ENCODE data around the gene NLRC3.
"Not testable (repeated sequence)": the region's sequence is repeated elsewhere in the genome, so short reads cannot be mapped to it uniquely, and the experiment has no call there.

The NLRC3 gene

DNA sequence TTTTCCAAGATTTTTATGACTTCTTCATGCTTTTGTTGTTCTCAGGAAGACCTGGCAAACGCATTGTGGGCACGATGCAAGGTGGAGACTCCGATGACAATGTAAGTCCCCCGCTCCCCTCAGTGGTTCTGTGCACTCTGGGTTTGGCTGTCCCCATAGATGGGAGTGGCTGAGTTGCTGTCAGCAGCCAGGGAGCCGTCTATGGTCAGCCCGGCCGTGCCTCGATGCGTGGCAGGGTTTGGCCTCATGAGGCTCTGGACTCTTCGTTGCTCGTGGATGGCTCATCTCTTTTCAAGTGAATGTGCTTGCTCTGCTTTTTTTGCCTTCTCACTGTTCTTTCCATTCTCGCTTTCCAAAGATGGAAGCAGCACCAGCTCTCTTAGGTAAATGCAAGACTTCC lies 44.5 kb downstream of the NLRC3 start:
- Histone ChIP-seq H3K36me3 (ENCODE audit: control insufficient read depth, insufficient read depth, low read length) (peaks cover 8% of the 10 kb centered on the region), H3K9me3 (ENCODE audit: control insufficient read depth, insufficient read depth, low read length) (no peaks in the 10 kb centered on the region)
- no CpG with 5 or more reads among the region's 12 CpGs for WGBS (ENCODE audit: insufficient coverage, insufficient read length)

DNA sequence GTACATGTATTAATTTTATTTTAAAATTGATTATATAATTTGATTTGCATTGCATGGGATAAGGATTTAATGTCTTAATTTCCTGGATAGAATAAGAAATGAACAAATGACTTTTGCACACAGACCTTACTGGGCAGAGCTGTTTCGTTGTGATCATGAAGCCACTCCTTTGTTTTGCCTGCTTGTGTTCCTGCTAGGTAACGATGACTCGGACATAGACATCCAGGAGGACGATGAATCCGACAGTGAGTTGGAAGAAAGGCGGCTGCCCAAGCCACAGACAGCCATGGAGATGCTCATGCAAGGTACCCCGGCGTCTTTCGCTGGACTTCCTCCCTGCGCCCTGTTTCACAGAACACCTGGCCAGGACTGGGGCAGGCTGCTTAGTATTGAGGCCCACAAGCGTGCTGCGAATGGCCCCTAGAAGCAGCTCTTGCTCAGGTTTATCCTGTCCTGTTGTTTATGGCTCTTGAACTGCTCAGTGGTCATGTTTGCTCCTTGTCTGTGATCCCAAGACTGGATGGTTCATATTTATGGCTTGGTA lies 46.8 kb downstream of the NLRC3 start:
- no peak overlapping the region for H3K4me3 ChIP-seq (ENCODE audit: low read length)
- no peak overlapping the region for H3K27ac ChIP-seq (ENCODE audit: low read length)
- H3K27me3 ChIP-seq (ENCODE audit: control insufficient read depth, insufficient read depth, low read length): no peaks in the 10 kb centered on the region
- no peak for DNase-seq (ENCODE audit: low read depth, low spot score)
- no peaks in the 10 kb centered on the region for H3K9me3 ChIP-seq (ENCODE audit: control insufficient read depth, insufficient read depth, low read length)
- no peaks in the 10 kb centered on the region for H3K4me1 ChIP-seq (ENCODE audit: control insufficient read depth, insufficient read depth, low read length)
- WGBS (ENCODE audit: insufficient coverage, insufficient read length): no CpG with 5 or more reads among the region's 12 CpGs
- peaks cover 8% of the 10 kb centered on the region for H3K36me3 ChIP-seq (ENCODE audit: control insufficient read depth, insufficient read depth, low read length)

More for the DNA sequence above, 44.5 kb downstream of the NLRC3 start:
- DNase-seq (ENCODE audit: low read depth, low spot score): no peak
- H3K4me1 ChIP-seq (ENCODE audit: control insufficient read depth, insufficient read depth, low read length): no peaks in the 10 kb centered on the region
- H3K27ac ChIP-seq (ENCODE audit: low read length): no peak overlapping the region
- H3K27me3 ChIP-seq (ENCODE audit: control insufficient read depth, insufficient read depth, low read length): no peaks in the 10 kb centered on the region
- H3K4me3 ChIP-seq (ENCODE audit: low read length): no peak overlapping the region

DNA sequence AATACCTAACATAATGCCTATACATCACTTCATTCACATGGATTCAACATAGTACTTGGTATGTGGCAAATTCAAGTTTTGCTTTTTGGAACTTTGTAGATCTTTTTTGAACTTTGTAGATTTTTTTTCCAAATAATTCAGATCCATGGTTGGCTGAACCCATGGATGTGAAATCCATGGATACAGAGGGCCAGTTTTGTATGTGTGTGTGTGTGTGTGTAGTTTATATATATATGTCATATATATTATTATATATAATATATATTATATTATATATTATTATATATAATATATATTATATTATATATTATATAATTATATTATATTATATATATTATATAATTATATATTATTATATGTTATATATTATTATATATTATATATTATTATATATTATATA lies 48.0 kb downstream of the NLRC3 start:
- no peaks in the 10 kb centered on the region for H3K4me1 ChIP-seq (ENCODE audit: control insufficient read depth, insufficient read depth, low read length)
- no peaks in the 10 kb centered on the region for H3K27me3 ChIP-seq (ENCODE audit: control insufficient read depth, insufficient read depth, low read length)
- peaks cover 10% of the 10 kb centered on the region for H3K36me3 ChIP-seq (ENCODE audit: control insufficient read depth, insufficient read depth, low read length)
- H3K27ac ChIP-seq (ENCODE audit: low read length): no peak overlapping the region
- H3K4me3 ChIP-seq (ENCODE audit: low read length): no peak overlapping the region
- H3K9me3 ChIP-seq (ENCODE audit: control insufficient read depth, insufficient read depth, low read length): no peaks in the 10 kb centered on the region
- no peak for DNase-seq (ENCODE audit: low read depth, low spot score)

DNA sequence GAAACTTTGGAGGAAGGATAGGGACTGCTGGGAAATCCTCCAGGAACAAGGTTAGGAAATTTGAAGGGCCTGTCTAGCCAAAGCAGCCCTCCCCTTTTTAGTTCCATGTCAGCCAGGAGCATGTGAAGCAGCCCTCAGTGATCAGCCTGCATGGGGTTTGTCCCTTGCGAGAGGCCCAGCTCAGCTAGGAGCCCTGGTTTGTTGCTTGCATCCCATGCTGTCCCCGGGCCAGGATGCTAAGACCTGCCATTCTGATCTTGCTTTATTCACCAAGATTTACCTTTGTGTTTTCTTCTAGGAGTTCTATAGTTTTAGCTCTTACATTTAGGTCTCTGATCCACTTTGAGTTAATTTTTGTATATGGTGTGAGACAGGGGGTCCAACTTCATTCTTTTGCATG lies 48.8 kb downstream of the NLRC3 start:
- H3K27ac ChIP-seq (ENCODE audit: low read length): no peak overlapping the region
- no peak overlapping the region for H3K4me3 ChIP-seq (ENCODE audit: low read length)
- H3K27me3 ChIP-seq (ENCODE audit: control insufficient read depth, insufficient read depth, low read length): no peaks in the 10 kb centered on the region
- H3K36me3 ChIP-seq (ENCODE audit: control insufficient read depth, insufficient read depth, low read length): peaks cover 4% of the 10 kb centered on the region; the same call in 1 of the 2 replicates
- no peak for DNase-seq (ENCODE audit: low read depth, low spot score)
- H3K9me3 ChIP-seq (ENCODE audit: control insufficient read depth, insufficient read depth, low read length): no peaks in the 10 kb centered on the region
- H3K4me1 ChIP-seq (ENCODE audit: control insufficient read depth, insufficient read depth, low read length): no peaks in the 10 kb centered on the region
- no CpG with 5 or more reads among the region's 2 CpGs for WGBS (ENCODE audit: insufficient coverage, insufficient read length)

DNA sequence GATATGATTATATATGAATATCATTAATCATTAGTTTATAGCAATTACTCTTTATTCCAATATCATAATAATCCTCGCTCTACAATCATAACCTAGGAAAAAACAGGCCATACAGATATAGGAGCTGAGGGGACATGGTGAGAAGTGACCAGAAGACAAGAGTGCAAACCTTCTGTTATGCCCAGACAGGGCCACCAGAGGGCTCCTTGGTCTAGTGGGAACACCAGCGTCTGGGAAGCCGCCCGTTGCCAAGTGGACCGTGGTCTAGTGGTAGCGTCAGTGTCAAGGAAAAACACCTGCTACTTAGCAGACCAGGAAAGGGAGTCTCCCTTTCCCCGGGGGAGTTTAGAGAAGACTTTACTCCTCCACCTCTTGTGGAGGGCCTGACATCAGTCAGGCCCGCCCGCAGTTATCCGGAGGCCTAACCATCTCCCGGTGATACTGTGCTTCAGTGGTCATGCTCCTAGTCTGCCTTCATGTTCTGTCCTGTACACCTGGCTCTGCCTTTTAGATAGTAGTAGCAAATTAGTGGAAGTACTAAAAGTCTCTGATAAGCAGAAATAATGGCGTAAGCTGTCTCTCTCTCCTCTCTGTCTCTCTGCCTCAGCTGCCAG lies 49.9 kb downstream of the NLRC3 start:
- no CpG with 5 or more reads among the region's 12 CpGs for WGBS (ENCODE audit: insufficient coverage, insufficient read length)
- H3K36me3 ChIP-seq (ENCODE audit: control insufficient read depth, insufficient read depth, low read length); H3K27me3 ChIP-seq (ENCODE audit: control insufficient read depth, insufficient read depth, low read length): not testable (repeated sequence)

DNA sequence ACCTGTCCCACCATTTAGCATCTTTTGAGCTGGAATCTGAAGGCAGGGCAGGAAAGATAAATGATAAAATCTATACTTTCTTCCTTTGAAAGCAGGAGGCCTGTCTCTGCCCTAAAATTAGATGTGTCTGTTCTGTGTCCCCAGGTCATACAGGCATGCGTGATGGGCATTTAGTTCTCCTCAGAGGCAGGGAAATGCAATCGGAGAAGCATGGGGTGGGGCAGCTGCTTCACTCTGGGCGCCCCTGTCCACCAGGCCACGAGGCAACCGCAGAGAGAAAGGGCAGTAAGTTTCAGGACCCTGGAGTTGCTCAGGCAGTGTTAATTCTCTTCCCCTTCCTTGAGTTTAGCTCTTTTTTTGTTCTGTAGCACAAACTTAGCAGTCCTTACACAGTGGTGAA lies 51.3 kb downstream of the NLRC3 start:
- Histone ChIP-seq H3K27ac (ENCODE audit: low read length) (no peak overlapping the region), H3K36me3 (ENCODE audit: control insufficient read depth, insufficient read depth, low read length) (peaks cover 2% of the 10 kb centered on the region; the same call in 1 of the 2 replicates)
- WGBS (ENCODE audit: insufficient coverage, insufficient read length): no CpG with 5 or more reads among the region's 5 CpGs

More for the DNA sequence above, 49.9 kb downstream of the NLRC3 start:
- not testable (repeated sequence) for H3K27ac ChIP-seq (ENCODE audit: low read length); H3K9me3 ChIP-seq (ENCODE audit: control insufficient read depth, insufficient read depth, low read length); H3K4me1 ChIP-seq (ENCODE audit: control insufficient read depth, insufficient read depth, low read length); H3K4me3 ChIP-seq (ENCODE audit: low read length)
- DNase-seq (ENCODE audit: low read depth, low spot score): peak; percentile 18

DNA sequence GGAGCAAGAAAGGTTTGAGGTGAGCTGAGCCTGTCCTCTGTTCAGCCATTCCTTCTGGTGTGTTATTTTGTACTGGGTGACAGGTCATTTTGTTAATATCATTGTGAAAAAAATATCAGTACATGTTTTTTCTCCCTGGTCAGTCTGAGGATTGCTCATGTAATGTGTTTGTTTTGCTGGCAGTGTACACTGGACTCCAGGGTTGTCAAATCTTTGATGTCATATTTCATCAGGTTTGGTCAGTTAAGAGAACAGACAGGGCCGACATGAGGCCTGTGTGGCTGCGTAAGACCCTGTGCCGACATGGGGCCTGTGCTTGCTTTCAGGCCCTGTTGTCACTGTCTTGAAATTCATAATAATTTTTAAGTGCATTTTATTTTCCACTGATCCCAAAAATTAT lies 53.9 kb downstream of the NLRC3 start:
- H3K4me1 ChIP-seq (ENCODE audit: control insufficient read depth, insufficient read depth, low read length): no peaks in the 10 kb centered on the region
- no peaks in the 10 kb centered on the region for H3K9me3 ChIP-seq (ENCODE audit: control insufficient read depth, insufficient read depth, low read length)
- H3K4me3 ChIP-seq (ENCODE audit: low read length): no peak overlapping the region
- no peak overlapping the region for H3K27ac ChIP-seq (ENCODE audit: low read length)
- no peak for DNase-seq (ENCODE audit: low read depth, low spot score)
- no peaks in the 10 kb centered on the region for H3K27me3 ChIP-seq (ENCODE audit: control insufficient read depth, insufficient read depth, low read length)
- H3K36me3 ChIP-seq (ENCODE audit: control insufficient read depth, insufficient read depth, low read length): peaks cover 2% of the 10 kb centered on the region; the same call in 1 of the 2 replicates
- WGBS (ENCODE audit: insufficient coverage, insufficient read length): no CpG with 5 or more reads among the region's 3 CpGs

More for the DNA sequence above, 51.3 kb downstream of the NLRC3 start:
- Histone ChIP-seq H3K27me3 (ENCODE audit: control insufficient read depth, insufficient read depth, low read length) (no peaks in the 10 kb centered on the region), H3K4me3 (ENCODE audit: low read length) (no peak overlapping the region), H3K9me3 (ENCODE audit: control insufficient read depth, insufficient read depth, low read length) (no peaks in the 10 kb centered on the region), H3K4me1 (ENCODE audit: control insufficient read depth, insufficient read depth, low read length) (no peaks in the 10 kb centered on the region)
- no peak for DNase-seq (ENCODE audit: low read depth, low spot score)

DNA sequence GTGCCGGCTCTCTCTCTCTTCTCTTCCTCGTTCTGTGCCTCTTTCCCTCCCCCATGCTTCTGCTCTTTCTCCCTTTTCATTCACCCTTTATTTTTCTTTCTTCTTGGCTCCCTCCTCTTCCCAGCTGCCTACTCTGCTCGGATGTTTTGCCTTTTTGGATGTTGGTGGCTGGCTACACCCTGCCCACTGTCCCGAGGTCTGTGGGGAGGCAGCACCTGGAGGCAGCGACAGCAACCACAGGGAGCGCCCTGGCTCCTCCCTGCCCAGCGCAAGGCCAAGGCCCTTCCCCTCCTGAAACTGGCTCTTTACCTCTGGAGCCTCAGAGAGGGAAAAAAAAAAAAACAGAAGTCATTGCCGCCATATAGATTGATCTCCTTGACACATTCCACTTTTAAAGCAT lies 56.4 kb downstream of the NLRC3 start:
- no peaks in the 10 kb centered on the region for H3K4me1 ChIP-seq (ENCODE audit: control insufficient read depth, insufficient read depth, low read length)
- H3K27ac ChIP-seq (ENCODE audit: low read length): no peak overlapping the region
- no peaks in the 10 kb centered on the region for H3K9me3 ChIP-seq (ENCODE audit: control insufficient read depth, insufficient read depth, low read length)
- no peak overlapping the region for H3K4me3 ChIP-seq (ENCODE audit: low read length)
- peaks cover 2% of the 10 kb centered on the region; the same call in 1 of the 2 replicates for H3K36me3 ChIP-seq (ENCODE audit: control insufficient read depth, insufficient read depth, low read length)
- no peaks in the 10 kb centered on the region for H3K27me3 ChIP-seq (ENCODE audit: control insufficient read depth, insufficient read depth, low read length)
- no CpG with 5 or more reads among the region's 8 CpGs for WGBS (ENCODE audit: insufficient coverage, insufficient read length)
- no peak for DNase-seq (ENCODE audit: low read depth, low spot score)

DNA sequence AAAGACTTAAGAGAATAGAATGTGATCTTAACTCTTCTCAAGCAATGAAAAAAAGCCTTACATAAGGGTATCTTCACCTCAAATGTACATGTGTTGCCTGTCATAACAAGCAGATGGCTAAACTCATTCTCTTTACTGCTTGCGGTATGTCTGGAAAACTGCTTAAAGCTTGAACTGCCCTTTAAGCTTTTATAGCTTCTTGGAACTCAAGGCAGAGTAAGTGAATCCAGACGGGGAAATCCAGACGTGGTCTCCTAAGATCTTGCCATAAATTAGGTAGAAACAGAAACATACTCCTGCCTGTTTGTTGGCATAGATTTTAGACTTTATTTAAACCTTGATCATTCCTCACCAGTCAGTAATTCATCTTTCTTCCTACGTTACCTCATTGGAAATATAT lies 56.8 kb downstream of the NLRC3 start:
- DNase-seq (ENCODE audit: low read depth, low spot score): no peak
- no CpG with 5 or more reads among the region's 4 CpGs for WGBS (ENCODE audit: insufficient coverage, insufficient read length)
- Histone ChIP-seq H3K4me1 (ENCODE audit: control insufficient read depth, insufficient read depth, low read length) (no peaks in the 10 kb centered on the region), H3K4me3 (ENCODE audit: low read length) (no peak overlapping the region), H3K9me3 (ENCODE audit: control insufficient read depth, insufficient read depth, low read length) (no peaks in the 10 kb centered on the region), H3K36me3 (ENCODE audit: control insufficient read depth, insufficient read depth, low read length) (peaks cover 2% of the 10 kb centered on the region; the same call in 1 of the 2 replicates), H3K27me3 (ENCODE audit: control insufficient read depth, insufficient read depth, low read length) (no peaks in the 10 kb centered on the region), H3K27ac (ENCODE audit: low read length) (no peak overlapping the region)

DNA sequence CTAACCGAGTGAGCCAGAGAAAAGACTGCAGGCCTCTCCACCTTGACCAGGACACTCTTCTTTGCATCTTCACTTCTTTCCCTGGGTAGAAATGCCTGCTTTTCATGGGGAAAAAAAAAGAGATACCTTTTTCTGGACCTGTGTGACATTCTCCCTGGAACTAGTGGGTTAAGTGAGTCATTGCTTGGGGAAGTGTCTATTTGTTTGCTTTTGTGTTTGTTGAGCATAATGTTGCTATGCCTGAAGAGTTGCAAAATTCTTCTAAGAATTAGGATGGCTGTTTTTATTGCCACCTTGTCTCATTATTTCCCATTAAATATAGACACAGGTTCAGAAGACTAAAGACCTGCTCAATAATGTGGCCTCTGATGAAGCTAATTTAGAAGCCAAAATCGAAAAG lies 57.6 kb downstream of the NLRC3 start:
- H3K36me3 ChIP-seq (ENCODE audit: control insufficient read depth, insufficient read depth, low read length): no peaks in the 10 kb centered on the region; the same call in 1 of the 2 replicates
- H3K4me1 ChIP-seq (ENCODE audit: control insufficient read depth, insufficient read depth, low read length): no peaks in the 10 kb centered on the region
- H3K27ac ChIP-seq (ENCODE audit: low read length): no peak overlapping the region
- H3K9me3 ChIP-seq (ENCODE audit: control insufficient read depth, insufficient read depth, low read length): no peaks in the 10 kb centered on the region
- no peak overlapping the region for H3K4me3 ChIP-seq (ENCODE audit: low read length)
- WGBS (ENCODE audit: insufficient coverage, insufficient read length): no CpG with 5 or more reads among the region's 2 CpGs
- H3K27me3 ChIP-seq (ENCODE audit: control insufficient read depth, insufficient read depth, low read length): no peaks in the 10 kb centered on the region
- DNase-seq (ENCODE audit: low read depth, low spot score): no peak

DNA sequence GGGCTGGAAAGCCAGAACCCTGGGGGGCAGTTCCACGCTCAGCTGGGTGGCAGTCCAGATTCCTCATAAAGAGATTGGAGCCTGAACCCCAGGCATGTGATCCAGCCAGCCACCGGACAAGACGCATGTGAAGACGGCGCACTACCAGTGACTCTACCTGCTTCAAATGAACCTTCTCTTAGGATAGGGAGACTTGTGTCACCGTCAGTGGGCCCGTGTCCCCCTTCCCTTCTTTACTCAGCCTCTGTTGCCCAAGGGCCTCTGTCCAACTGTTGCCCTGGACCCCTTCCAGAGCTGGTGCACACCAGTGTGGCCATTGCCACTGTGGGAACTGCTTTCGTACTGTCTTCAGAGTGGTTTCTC lies 58.2 kb downstream of the NLRC3 start:
- H3K27me3 ChIP-seq (ENCODE audit: control insufficient read depth, insufficient read depth, low read length): no peaks in the 10 kb centered on the region
- no peaks in the 10 kb centered on the region for H3K9me3 ChIP-seq (ENCODE audit: control insufficient read depth, insufficient read depth, low read length)
- H3K27ac ChIP-seq (ENCODE audit: low read length): no peak overlapping the region
- no peak for DNase-seq (ENCODE audit: low read depth, low spot score)
- H3K4me1 ChIP-seq (ENCODE audit: control insufficient read depth, insufficient read depth, low read length): no peaks in the 10 kb centered on the region
- H3K36me3 ChIP-seq (ENCODE audit: control insufficient read depth, insufficient read depth, low read length): peaks cover 1% of the 10 kb centered on the region; the same call in 1 of the 2 replicates
- WGBS (ENCODE audit: insufficient coverage, insufficient read length): no CpG with 5 or more reads among the region's 8 CpGs
- H3K4me3 ChIP-seq (ENCODE audit: low read length): no peak overlapping the region

All from iPS DF 6.9 (cell line).